K562 (cell line): ENCODE measurements around the gene CNN3. TPM values are rescaled to one million over a fixed set of nuclear protein-coding genes. Genes with fewer than 3 reads are reported as not detected.

ENCODE experiments used
- CBX8 ChIP-seq: fragments of 200-600 bp; sonication (generic); IDR thresholded peaks from 2 replicates; pipeline ENCODE4 v1.6.1; 2012; ENCODE audit warnings: borderline replicate concordance, mixed run types, low read depth, mild to moderate bottlenecking, moderate library complexity, mixed read lengths, low read length, control low read depth, inconsistent platforms; ENCODE audit not compliant: poor library complexity, severe bottlenecking; ENCODE audit errors: extremely low read depth
- GABPB2 ChIP-seq: fragments of 250-450 bp; sonication (Bioruptor Pico); conservative IDR thresholded peaks from 2 replicates; pipeline ENCODE4 v1.5.1; 2021; ENCODE audit warnings: mild to moderate bottlenecking
- HLTF ChIP-seq: fragments of 450-650 bp; IDR thresholded peaks from 2 replicates; pipeline ENCODE4 v1.6.1; 2016
- ILF3 ChIP-seq: fragments of 450-650 bp; IDR thresholded peaks from 2 replicates; pipeline ENCODE4 v1.6.1; 2018; ENCODE audit warnings: antibody characterized with exemption, mild to moderate bottlenecking, moderate library complexity, borderline replicate concordance
- POLR3G ChIP-seq: IDR thresholded peaks from 2 replicates; pipeline ENCODE4 v1.6.1; 2011; ENCODE audit not compliant: insufficient read length, insufficient replicate concordance; ENCODE audit errors: extremely low read depth
- PRPF4 ChIP-seq: fragments of 200-400 bp; formaldehyde crosslinking; IDR thresholded peaks from one replicate; pipeline ENCODE4 v1.6.1; 2017; ENCODE audit warnings: low read length, low read depth, mild to moderate bottlenecking; ENCODE audit not compliant: insufficient read depth, poor library complexity, severe bottlenecking
- RB1 ChIP-seq: fragments of 450-650 bp; IDR thresholded peaks from 2 replicates; pipeline ENCODE4 v1.6.1; 2017; ENCODE audit warnings: low read depth, mild to moderate bottlenecking
- SRF ChIP-seq, 2 experiments: fragments of 250-450, 450-650 bp in 1 of 2; sonication (Bioruptor Pico) in 1 of 2; sonication (generic) in 1 of 2; formaldehyde crosslinking; IDR thresholded peaks; 2 replicates each; pipeline versions ENCODE4 v1.5.0 to v1.5.1; 2020 to 2022; ENCODE audit warnings: mild to moderate bottlenecking in 1 of 2, missing genetic modification reagents in 1 of 2
- ZNF224 ChIP-seq: sonication (generic); formaldehyde crosslinking; IDR thresholded peaks from 2 replicates; pipeline ENCODE4 v1.8.0; 2022; ENCODE audit warnings: mild to moderate bottlenecking, missing genetic modification reagents
- ZNF282 ChIP-seq: sonication (generic); formaldehyde crosslinking; IDR thresholded peaks from 2 replicates; pipeline ENCODE4 v1.8.1; 2023; ENCODE audit warnings: missing genetic modification reagents
- polyA plus RNA-seq, 8 experiments: library from polyadenylated mRNA; depleted of rRNA in 4 of 8; stranded (reverse) in 5 of 8; unstranded in 3 of 8; fragments of >200 nt; fragmentation: Nextera tagmentation in 2 of 8; fragmentation: Illumina TruSeq in 1 of 8; extraction: Ambion mirVana in 2 of 8; extraction: Trizol in 1 of 8; gene quantifications; 2 replicates each; pipeline versions ENCODE4 v1.2.1 to v1.2.3, GENCODE V29; 2011 to 2014; ENCODE audit warnings: inconsistent platforms in 1 of 8, missing spikeins in 1 of 8
- total RNA-seq, 7 experiments: library from RNA; depleted of rRNA in 6 of 7; stranded (reverse); fragments of >200 nt in 6 of 7; fragmentation: Illumina TruSeq in 2 of 7; extraction: Trizol in 2 of 7; gene quantifications; 2 replicates each; pipeline versions ENCODE4 v1.2.1 to v1.2.3, GENCODE V29; 2011 to 2021; ENCODE audit warnings: low replicate concordance in 1 of 7
- TF ChIP-seq, protein P1 (sequence below), 2 experiments: fragments of 450-650 bp; formaldehyde crosslinking in 1 of 2; IDR thresholded peaks; 2 replicates each; pipeline versions ENCODE4 v1.4.0 to v1.6.1; 2014 to 2020; ENCODE audit warnings: mild to moderate bottlenecking in 2 of 2, borderline replicate concordance in 1 of 2, low read depth in 1 of 2
- TF ChIP-seq, protein P2 (sequence below): sonication (generic); formaldehyde crosslinking; IDR thresholded peaks from 2 replicates; pipeline ENCODE4 v1.5.0; 2020; ENCODE audit warnings: missing genetic modification reagents
- TF ChIP-seq, protein P3 (sequence below), 3 experiments: IDR thresholded peaks in 2 of 3; conservative IDR thresholded peaks in 1 of 3; 2 replicates each; pipeline ENCODE4 v1.5.1; 2011 to 2012; ENCODE audit warnings: low read length in 3 of 3, mild to moderate bottlenecking in 3 of 3, control low read depth in 2 of 3, improper control_type of control experiment in 1 of 3, inconsistent platforms in 1 of 3, low read depth in 1 of 3, mixed read lengths in 1 of 3, moderate library complexity in 1 of 3; ENCODE audit not compliant: insufficient read depth in 2 of 3

CNN3 gene
- total and polyA plus RNA-seq, 9 of the 15 experiments (the other 6 are each of a cell fraction or from before 2014, with no cell fraction given): 0.06 to 0.62 (median 0.18) TPM; not detected in 4

DNA sequence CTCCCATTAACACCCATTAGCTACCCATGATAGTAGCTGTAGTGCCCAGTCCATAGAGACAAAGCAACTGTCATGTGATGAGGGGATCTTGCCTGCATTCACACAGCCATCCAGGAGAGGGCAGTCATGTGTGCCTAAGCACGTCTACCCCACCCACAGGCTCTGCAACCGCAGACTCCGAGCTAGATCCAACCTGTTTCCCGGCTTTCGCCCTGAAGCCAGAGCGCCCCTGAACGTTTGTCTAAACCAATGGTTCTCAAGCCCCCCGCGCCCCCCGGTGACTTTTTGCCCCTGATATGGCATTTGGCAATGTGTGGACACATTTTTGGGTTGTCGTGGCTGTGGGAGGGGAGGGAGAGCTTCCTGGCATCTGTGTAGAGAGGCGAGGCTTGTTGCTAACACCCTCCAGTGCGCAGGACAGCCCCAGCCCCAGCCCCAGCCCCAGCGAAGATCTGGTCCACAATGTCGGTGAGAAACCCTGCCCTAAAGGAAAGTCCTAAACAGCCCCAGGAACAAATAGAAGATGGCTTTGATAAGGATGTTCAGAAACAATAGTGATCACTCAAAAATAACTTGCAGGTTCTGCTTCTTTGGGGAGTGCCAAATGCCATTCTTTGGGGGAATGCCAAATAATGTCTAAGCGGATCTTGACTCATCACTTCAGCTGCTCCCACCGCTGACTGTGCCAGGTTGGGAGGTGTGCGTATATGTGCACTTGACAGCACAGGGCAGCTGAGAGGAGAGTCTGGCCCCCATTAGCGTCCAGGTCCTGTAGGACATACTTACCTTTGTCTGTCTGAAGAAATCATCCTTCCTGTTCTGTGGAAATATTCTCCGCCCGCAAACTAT, 72.2 kb downstream of the CNN3 start (continued):
- TF ChIP-seq, protein P1, sequence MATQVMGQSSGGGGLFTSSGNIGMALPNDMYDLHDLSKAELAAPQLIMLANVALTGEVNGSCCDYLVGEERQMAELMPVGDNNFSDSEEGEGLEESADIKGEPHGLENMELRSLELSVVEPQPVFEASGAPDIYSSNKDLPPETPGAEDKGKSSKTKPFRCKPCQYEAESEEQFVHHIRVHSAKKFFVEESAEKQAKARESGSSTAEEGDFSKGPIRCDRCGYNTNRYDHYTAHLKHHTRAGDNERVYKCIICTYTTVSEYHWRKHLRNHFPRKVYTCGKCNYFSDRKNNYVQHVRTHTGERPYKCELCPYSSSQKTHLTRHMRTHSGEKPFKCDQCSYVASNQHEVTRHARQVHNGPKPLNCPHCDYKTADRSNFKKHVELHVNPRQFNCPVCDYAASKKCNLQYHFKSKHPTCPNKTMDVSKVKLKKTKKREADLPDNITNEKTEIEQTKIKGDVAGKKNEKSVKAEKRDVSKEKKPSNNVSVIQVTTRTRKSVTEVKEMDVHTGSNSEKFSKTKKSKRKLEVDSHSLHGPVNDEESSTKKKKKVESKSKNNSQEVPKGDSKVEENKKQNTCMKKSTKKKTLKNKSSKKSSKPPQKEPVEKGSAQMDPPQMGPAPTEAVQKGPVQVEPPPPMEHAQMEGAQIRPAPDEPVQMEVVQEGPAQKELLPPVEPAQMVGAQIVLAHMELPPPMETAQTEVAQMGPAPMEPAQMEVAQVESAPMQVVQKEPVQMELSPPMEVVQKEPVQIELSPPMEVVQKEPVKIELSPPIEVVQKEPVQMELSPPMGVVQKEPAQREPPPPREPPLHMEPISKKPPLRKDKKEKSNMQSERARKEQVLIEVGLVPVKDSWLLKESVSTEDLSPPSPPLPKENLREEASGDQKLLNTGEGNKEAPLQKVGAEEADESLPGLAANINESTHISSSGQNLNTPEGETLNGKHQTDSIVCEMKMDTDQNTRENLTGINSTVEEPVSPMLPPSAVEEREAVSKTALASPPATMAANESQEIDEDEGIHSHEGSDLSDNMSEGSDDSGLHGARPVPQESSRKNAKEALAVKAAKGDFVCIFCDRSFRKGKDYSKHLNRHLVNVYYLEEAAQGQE (IDR thresholded peaks at IDR 0.05; ENCODE audit: borderline replicate concordance): peak; percentile 96
- TF ChIP-seq, protein P1 (CRISPR knock-in tag; IDR thresholded peaks at IDR 0.05; ENCODE audit: low read depth): no peak
- TF ChIP-seq ZNF282 (no peak), POLR3G (no peak), PRPF4 (no peak), ILF3 (no peak), GABPB2 (no peak), ZNF224 (CRISPR knock-in tag) (no peak), SRF (CRISPR knock-in tag; IDR thresholded peaks at IDR 0.05) (no peak), RB1 (peak; percentile 52; the same call in 1 of the 2 replicates), HLTF (no peak), CBX8 (no peak)
- TF ChIP-seq, protein P2, sequence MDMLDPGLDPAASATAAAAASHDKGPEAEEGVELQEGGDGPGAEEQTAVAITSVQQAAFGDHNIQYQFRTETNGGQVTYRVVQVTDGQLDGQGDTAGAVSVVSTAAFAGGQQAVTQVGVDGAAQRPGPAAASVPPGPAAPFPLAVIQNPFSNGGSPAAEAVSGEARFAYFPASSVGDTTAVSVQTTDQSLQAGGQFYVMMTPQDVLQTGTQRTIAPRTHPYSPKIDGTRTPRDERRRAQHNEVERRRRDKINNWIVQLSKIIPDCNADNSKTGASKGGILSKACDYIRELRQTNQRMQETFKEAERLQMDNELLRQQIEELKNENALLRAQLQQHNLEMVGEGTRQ (CRISPR knock-in tag): peak; percentile 73
- TF ChIP-seq, protein P3, sequence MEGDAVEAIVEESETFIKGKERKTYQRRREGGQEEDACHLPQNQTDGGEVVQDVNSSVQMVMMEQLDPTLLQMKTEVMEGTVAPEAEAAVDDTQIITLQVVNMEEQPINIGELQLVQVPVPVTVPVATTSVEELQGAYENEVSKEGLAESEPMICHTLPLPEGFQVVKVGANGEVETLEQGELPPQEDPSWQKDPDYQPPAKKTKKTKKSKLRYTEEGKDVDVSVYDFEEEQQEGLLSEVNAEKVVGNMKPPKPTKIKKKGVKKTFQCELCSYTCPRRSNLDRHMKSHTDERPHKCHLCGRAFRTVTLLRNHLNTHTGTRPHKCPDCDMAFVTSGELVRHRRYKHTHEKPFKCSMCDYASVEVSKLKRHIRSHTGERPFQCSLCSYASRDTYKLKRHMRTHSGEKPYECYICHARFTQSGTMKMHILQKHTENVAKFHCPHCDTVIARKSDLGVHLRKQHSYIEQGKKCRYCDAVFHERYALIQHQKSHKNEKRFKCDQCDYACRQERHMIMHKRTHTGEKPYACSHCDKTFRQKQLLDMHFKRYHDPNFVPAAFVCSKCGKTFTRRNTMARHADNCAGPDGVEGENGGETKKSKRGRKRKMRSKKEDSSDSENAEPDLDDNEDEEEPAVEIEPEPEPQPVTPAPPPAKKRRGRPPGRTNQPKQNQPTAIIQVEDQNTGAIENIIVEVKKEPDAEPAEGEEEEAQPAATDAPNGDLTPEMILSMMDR (IDR thresholded peaks at IDR 0.05 in 2 of 3, conservative IDR thresholded peaks at IDR 0.05 in 1 of 3; ENCODE audit: insufficient read depth in 2 of 3, low read depth in 1 of 3, low read length in 3 of 3): peak; percentile 91 to 92 (median 91)
